ENCODE measurements around the gene GATAD2A.

The GATAD2A gene

GRCh38 chr19:19457671-19458070 lies 52.2 kb downstream of the GATAD2A start:
- H3K9ac ChIP-seq (ENCODE audit: low read depth, low read length, poor library complexity, severe bottlenecking): peak overlapping the region; percentile 78
- no peaks in the 10 kb centered on the region for H3K9me2 ChIP-seq (replicated peaks; ENCODE audit: low read depth, low read length)
- no peaks in the 10 kb centered on the region for H3K9me3 ChIP-seq (ENCODE audit: insufficient read depth, low read depth, low read length)
- TF ChIP-seq CTCF (conservative IDR thresholded peaks at IDR 0.05; ENCODE audit: low read length) (no peak), EZH2phosphoT487 (IDR thresholded peaks at IDR 0.05; ENCODE audit: borderline replicate concordance) (no peak)
- peaks cover 14% of the 10 kb centered on the region for H3F3A ChIP-seq (ENCODE audit: low read depth)
- H3K27me3 ChIP-seq (ENCODE audit: insufficient read depth, low read length, poor library complexity, severe bottlenecking): no peaks in the 10 kb centered on the region
- H4K20me1 ChIP-seq (ENCODE audit: insufficient read depth, low read length, poor library complexity, severe bottlenecking): peaks cover 25% of the 10 kb centered on the region
- H3K4me1 ChIP-seq (ENCODE audit: insufficient read depth, low read length, poor library complexity, severe bottlenecking): peaks cover 49% of the 10 kb centered on the region
- no peak overlapping the region for H3K4me3 ChIP-seq (ENCODE audit: low read length, poor library complexity, severe bottlenecking)
- H3K36me3 ChIP-seq (ENCODE audit: insufficient read depth, low read length): peaks cover 10% of the 10 kb centered on the region; the same call in 1 of the 2 replicates
- H3K4me2 ChIP-seq (ENCODE audit: low read depth, low read length, poor library complexity, severe bottlenecking): peak overlapping the region; percentile 95
- peaks cover 92% of the 10 kb centered on the region for H3K79me2 ChIP-seq (ENCODE audit: insufficient read depth, low read length)
- no peak overlapping the region for H2AFZ ChIP-seq (ENCODE audit: low read length)

GRCh38 chr19:19458110-19458816 lies 52.8 kb downstream of the GATAD2A start:
- peaks cover 27% of the 10 kb centered on the region for H4K20me1 ChIP-seq (ENCODE audit: insufficient read depth, low read length, poor library complexity, severe bottlenecking)
- peak overlapping the region; percentile 78 for H3K9ac ChIP-seq (ENCODE audit: low read depth, low read length, poor library complexity, severe bottlenecking)
- peaks cover 92% of the 10 kb centered on the region for H3K79me2 ChIP-seq (ENCODE audit: insufficient read depth, low read length)

GRCh38 chr19:19459073-19459472 lies 53.6 kb downstream of the GATAD2A start:
- peaks cover 92% of the 10 kb centered on the region for H3K79me2 ChIP-seq (ENCODE audit: insufficient read depth, low read length)
- no peaks in the 10 kb centered on the region for H3K9me2 ChIP-seq (replicated peaks; ENCODE audit: low read depth, low read length)
- H3K4me1 ChIP-seq (ENCODE audit: insufficient read depth, low read length, poor library complexity, severe bottlenecking): peaks cover 60% of the 10 kb centered on the region
- no peaks in the 10 kb centered on the region for H3K9me3 ChIP-seq (ENCODE audit: insufficient read depth, low read depth, low read length)
- peak overlapping the region; percentile 95 for H3K4me2 ChIP-seq (ENCODE audit: low read depth, low read length, poor library complexity, severe bottlenecking)
- peak overlapping the region; percentile 78 for H3K9ac ChIP-seq (ENCODE audit: low read depth, low read length, poor library complexity, severe bottlenecking)
- peaks cover 31% of the 10 kb centered on the region for H4K20me1 ChIP-seq (ENCODE audit: insufficient read depth, low read length, poor library complexity, severe bottlenecking)
- TF ChIP-seq CTCF (conservative IDR thresholded peaks at IDR 0.05; ENCODE audit: low read length) (no peak), EZH2phosphoT487 (IDR thresholded peaks at IDR 0.05; ENCODE audit: borderline replicate concordance) (no peak)
- H3K36me3 ChIP-seq (ENCODE audit: insufficient read depth, low read length): peaks cover 12% of the 10 kb centered on the region; the same call in 1 of the 2 replicates
- H2AFZ ChIP-seq (ENCODE audit: low read length): no peak overlapping the region
- H3K27me3 ChIP-seq (ENCODE audit: insufficient read depth, low read length, poor library complexity, severe bottlenecking): no peaks in the 10 kb centered on the region
- peak overlapping the region; percentile 75 for H3K4me3 ChIP-seq (ENCODE audit: low read length, poor library complexity, severe bottlenecking)
- H3F3A ChIP-seq (ENCODE audit: low read depth): peaks cover 14% of the 10 kb centered on the region

More at GRCh38 chr19:19458110-19458816, 52.8 kb downstream of the GATAD2A start:
- TF ChIP-seq CTCF (conservative IDR thresholded peaks at IDR 0.05; ENCODE audit: low read length) (no peak), EZH2phosphoT487 (IDR thresholded peaks at IDR 0.05; ENCODE audit: borderline replicate concordance) (no peak)
- Histone ChIP-seq H2AFZ (ENCODE audit: low read length) (no peak overlapping the region), H3K27me3 (ENCODE audit: insufficient read depth, low read length, poor library complexity, severe bottlenecking) (no peaks in the 10 kb centered on the region), H3K9me3 (ENCODE audit: insufficient read depth, low read depth, low read length) (no peaks in the 10 kb centered on the region), H3K36me3 (ENCODE audit: insufficient read depth, low read length) (peaks cover 10% of the 10 kb centered on the region; the same call in 1 of the 2 replicates), H3K4me1 (ENCODE audit: insufficient read depth, low read length, poor library complexity, severe bottlenecking) (peaks cover 55% of the 10 kb centered on the region), H3F3A (ENCODE audit: low read depth) (peaks cover 14% of the 10 kb centered on the region), H3K9me2 (replicated peaks; ENCODE audit: low read depth, low read length) (no peaks in the 10 kb centered on the region), H3K4me3 (ENCODE audit: low read length, poor library complexity, severe bottlenecking) (no peak overlapping the region), H3K4me2 (ENCODE audit: low read depth, low read length, poor library complexity, severe bottlenecking) (peak overlapping the region; percentile 95)

All from Loucy (cell line).